HG02678 (cell line): ENCODE results near the gene PSEN1.

Experiments used
- ATAC-seq: cut with Tn5 transposase; IDR thresholded peaks from one replicate; pipeline ENCODE4 v1.9.1; 2021; ENCODE audit warnings: mild to moderate bottlenecking, moderate library complexity; ENCODE audit not compliant: unreplicated experiment

The PSEN1 gene

GRCh38 chr14:73136387-73137225, at the start of gene PSEN1:
Gene PSEN1, plus strand, starts transcription at chr14:73136507. Its CDS starts 11,513 bp downstream, at chr14:73148020.
- ATAC-seq: peak; percentile 88

GRCh38 chr14:73091044-73091443, 45.3 kb upstream of the PSEN1 start:
- no peak for ATAC-seq

DNA sequence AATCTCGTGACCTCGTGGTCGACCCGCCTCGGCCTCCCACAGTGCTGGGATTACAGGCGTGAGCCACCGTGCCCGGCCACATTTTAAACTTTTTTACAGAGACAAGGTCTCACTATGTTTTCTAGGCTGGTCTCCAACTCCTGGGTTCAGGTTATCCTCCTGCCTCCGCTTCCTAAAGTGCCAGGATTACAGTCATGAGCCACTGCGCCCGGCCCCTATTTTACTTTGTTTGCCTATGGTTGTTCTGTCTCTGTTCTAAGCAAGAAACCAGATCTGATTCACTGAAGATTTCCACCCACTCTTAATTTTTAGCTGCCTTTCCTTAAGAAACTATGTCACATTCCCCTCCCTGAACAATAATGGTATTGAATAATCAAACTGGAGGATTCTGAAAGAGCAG, 38.9 kb upstream of the PSEN1 start:
- no peak for ATAC-seq

DNA sequence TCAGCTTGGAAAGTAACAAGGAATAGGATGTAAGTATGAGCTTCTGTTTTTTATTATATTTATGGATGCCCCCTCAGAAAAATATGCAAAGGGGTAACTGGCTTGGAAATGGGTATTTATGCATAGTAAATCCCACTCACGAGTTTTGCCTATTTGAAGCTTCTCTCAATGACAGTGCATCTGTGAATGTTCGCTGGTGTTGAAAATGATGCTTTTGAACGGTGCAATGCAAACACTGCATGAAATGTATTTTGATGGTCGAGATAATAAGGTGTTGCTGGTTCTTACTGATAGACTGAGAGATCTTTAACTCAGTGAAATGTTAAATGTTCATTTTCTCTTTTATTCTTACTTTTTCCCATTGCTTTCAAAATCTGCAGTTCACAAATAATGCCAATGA, 36.0 kb upstream of the PSEN1 start:
- no peak for ATAC-seq

- no peak for ATAC-seq
Measured at GRCh38 chr14:73102806-73103497, 33.4 kb upstream of the PSEN1 start.

DNA sequence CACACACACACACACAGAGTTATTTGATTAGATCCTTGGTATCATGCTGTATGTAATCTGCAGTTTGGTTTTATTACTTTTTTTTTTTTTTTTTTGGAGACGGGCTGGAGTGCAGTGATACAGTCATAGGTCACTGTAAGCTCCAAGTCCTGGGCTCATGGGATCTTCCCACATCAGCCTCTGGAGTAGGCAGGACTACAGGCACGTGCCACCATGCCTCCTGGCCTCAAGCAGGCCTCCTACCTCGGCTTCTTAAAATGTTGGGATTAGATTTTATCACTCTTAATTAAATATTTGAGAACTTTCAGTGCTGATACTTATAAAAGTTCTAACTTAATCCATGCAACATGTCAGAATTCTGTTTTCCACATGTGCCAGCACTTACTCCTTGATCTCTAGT, 31.3 kb upstream of the PSEN1 start:
- no peak for ATAC-seq

- no peak for ATAC-seq
Measured at GRCh38 chr14:73105727-73106126, 30.6 kb upstream of the PSEN1 start.

GRCh38 chr14:73116079-73116665, 20.1 kb upstream of the PSEN1 start:
- ATAC-seq: no peak

DNA sequence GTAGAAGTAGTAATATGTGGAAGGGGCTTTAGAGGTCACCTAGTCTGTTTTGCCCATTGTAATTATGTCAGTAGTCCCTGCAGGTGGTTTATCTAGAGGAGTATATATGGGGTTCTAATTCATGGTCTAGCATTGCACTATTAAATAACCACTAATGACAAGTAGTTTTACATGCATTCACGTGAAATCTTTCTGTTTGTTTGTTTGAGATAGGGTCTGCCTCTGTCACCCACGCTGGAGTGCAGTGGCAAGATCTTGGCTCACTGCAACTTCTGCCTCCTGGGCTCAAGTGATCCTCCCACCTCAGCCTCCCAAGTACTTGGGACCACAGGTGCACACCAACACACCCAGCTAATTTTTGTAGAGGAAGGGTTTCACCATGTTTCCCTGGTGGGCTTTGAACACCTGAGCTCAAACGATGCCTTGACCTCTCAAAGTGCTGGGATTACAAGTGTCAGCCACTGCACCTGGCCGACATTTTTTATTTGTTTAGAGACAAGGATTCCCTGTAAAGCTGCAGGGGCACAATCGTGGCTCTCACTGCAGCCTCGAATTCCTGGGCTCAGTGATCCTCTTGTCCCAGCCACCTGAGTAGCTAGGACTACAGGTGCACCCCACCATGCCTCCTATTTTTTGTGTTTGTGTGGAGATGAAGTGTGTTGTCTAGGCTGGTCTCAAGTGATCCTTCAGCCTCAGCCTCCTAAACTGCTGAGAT, 12.0 kb upstream of the PSEN1 start:
- no peak for ATAC-seq

- no peak for ATAC-seq
Measured at GRCh38 chr14:73125169-73125588, 11.1 kb upstream of the PSEN1 start.

- no peak for ATAC-seq
Measured at GRCh38 chr14:73125746-73126145, 10.6 kb upstream of the PSEN1 start.

DNA sequence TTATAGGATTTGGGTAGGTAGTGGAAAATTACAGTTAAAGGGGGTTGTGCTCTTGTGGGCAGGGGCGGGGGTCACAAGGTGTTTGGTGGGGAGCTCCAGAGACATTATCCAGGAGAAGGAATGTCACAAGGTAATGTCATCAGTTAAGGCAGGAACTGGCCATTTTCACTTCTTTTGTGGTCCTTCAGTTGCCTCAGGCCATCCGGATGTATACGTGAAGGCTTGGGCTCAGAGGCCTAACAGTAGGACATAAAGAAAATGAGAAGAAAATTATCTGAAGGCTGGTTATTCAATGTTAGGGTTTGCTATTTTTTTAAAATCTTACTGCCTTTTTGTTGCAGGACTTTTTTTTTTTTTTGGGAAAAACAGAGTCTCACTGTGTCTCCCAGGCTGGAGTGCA, 2.5 kb upstream of the PSEN1 start:
- no peak for ATAC-seq

GRCh38 chr14:73136085-73136386, 271 bp upstream of the PSEN1 start:
- ATAC-seq: no peak

- no peak for ATAC-seq
Measured at GRCh38 chr14:73140811-73141323, 4.6 kb downstream of the PSEN1 start.

GRCh38 chr14:73142216-73142615, 5.9 kb downstream of the PSEN1 start:
- ATAC-seq: no peak

DNA sequence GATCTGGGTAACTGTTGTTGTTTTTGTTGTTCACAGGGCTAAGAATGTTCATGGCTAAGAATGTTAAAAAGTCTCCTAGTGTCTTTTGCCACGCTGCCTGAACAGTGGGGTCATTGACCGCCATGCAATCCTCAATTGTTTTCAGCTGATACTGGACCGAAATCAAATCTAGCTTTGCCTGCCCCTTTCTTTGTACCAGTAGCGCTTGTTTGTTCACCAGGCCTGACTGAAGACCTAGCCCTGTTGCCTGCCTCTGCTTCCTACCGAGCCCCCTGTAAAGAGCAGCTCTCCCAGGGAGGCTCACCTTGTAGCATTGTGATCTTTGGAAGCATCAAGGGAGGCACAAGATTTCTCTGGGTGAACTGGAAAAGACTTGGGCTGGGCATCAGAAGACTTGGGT, 6.7 kb downstream of the PSEN1 start:
- ATAC-seq: no peak

GRCh38 chr14:73143617-73144016, 7.3 kb downstream of the PSEN1 start:
- ATAC-seq: no peak

DNA sequence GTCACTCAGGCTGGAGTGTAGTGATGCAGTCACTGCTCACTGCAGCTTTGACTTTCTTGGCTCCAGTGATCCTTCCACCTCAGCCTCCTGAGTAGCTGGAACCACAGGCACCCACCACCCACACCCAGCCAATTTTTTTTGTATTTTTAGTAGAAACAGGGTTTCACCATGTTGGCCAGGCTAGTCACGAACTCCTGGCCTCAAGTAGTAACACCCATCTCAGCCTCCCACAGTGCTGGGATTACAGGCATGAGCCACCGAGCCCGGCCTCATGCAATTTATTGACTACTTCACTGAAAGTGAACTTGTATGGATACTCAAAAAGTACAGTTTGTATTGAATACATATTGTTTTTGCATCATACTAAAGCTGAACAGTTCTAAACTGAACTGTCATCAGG, 9.1 kb downstream of the PSEN1 start:
- no peak for ATAC-seq

GRCh38 chr14:73146111-73146510, 9.8 kb downstream of the PSEN1 start:
- ATAC-seq: no peak

DNA sequence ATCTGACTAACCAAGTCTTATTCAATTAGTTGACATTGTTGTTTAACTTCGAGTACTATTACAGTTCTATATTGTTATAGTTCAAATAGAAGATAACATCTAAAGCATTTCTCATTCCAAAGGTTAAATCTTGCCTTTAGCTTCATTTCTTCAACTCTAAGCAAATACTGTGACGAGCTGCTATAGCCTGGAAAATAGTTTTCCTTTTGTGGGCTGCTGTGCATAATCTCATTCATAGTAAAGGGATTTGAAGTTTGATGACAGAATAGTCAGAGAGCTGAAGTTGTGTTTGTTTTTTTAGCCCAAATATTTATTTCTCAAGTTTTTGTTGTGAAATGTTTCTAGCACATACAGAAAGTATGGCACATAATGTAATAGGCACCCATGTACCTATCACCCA, 13.4 kb downstream of the PSEN1 start:
- no peak for ATAC-seq

GRCh38 chr14:73153272-73153671, 17.0 kb downstream of the PSEN1 start:
- no peak for ATAC-seq
